ELF-1 (cell line): ENCODE results near the gene C2.

Experiments used
- DNase-seq: peaks from one replicate; pipeline ENCODE4 v3.0.0-alpha.2; 2016; ENCODE audit warnings: low read depth, low spot score

Gene C2

GRCh38 chr6:31927242-31927862 is at the start of gene C2:
Gene C2 (plus strand): TSS chr6:31927717. CDS start chr6:31927753, 36 bp downstream.
- DNase-seq, result no peak

GRCh38 chr6:31878222-31878621 is 49.3 kb upstream of the C2 start:
- no peak for DNase-seq

DNA sequence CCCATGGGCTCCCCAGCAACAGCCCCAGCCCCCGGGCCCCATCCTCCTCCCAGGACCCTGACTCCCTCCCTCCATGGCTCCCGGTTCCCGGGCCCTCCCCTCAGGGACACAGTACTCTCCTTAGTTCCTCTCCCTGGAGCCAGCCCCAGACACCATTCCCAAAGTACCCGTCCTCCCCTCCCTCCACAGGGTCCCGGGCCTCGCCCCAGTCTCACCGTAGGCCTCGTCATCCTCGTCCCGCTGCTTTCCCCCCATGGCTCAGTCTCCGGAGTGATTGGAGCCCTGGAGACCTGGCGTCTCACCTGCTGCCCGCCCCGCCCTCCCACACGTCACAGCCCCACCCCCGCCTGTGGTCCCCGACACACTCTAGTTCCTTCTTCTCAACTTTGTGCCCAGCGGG is 48.8 kb upstream of the C2 start, which contains the start of gene SLC44A4:
Gene SLC44A4, minus strand, starts transcription at position 272 of the 400 bp plus-strand sequence. Its CDS starts 17 bp downstream, at position 255.
- no peak for DNase-seq

- DNase-seq, result no peak
Measured at GRCh38 chr6:31879143-31879542, 48.4 kb upstream of the C2 start.

- no peak for DNase-seq
Measured at GRCh38 chr6:31879901-31880300, 47.6 kb upstream of the C2 start.

GRCh38 chr6:31880616-31881015 is 46.9 kb upstream of the C2 start:
- DNase-seq, result no peak

GRCh38 chr6:31881136-31881859 is 46.2 kb upstream of the C2 start:
- no peak for DNase-seq

DNA sequence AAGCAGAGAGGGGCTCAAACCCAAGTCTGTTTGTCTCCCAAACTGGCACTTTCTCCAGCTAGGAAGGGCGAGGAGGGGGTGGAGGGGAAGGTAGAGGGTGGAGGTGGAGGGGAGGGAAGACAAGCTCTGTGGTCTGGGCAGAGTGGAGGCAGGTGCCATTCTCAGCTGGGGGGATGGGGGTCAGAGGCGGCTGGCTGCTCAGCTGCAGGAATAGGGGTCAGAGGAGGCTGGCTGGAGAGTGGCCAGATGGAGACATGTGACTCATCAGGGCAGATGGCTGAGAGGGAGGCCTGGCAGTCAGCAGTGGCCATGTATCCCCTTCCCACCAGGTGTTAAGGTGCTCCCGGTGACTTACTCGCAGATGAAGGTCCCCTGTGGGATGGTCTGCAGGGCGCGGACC is 45.2 kb upstream of the C2 start:
- no peak for DNase-seq

- DNase-seq, result no peak
Measured at GRCh38 chr6:31883676-31884075, 43.8 kb upstream of the C2 start.

- no peak for DNase-seq
Measured at GRCh38 chr6:31884528-31885035, 42.9 kb upstream of the C2 start.

GRCh38 chr6:31886541-31886991 is 41.0 kb upstream of the C2 start:
- no peak for DNase-seq

GRCh38 chr6:31887173-31888007 is 40.1 kb upstream of the C2 start:
- no peak for DNase-seq

DNA sequence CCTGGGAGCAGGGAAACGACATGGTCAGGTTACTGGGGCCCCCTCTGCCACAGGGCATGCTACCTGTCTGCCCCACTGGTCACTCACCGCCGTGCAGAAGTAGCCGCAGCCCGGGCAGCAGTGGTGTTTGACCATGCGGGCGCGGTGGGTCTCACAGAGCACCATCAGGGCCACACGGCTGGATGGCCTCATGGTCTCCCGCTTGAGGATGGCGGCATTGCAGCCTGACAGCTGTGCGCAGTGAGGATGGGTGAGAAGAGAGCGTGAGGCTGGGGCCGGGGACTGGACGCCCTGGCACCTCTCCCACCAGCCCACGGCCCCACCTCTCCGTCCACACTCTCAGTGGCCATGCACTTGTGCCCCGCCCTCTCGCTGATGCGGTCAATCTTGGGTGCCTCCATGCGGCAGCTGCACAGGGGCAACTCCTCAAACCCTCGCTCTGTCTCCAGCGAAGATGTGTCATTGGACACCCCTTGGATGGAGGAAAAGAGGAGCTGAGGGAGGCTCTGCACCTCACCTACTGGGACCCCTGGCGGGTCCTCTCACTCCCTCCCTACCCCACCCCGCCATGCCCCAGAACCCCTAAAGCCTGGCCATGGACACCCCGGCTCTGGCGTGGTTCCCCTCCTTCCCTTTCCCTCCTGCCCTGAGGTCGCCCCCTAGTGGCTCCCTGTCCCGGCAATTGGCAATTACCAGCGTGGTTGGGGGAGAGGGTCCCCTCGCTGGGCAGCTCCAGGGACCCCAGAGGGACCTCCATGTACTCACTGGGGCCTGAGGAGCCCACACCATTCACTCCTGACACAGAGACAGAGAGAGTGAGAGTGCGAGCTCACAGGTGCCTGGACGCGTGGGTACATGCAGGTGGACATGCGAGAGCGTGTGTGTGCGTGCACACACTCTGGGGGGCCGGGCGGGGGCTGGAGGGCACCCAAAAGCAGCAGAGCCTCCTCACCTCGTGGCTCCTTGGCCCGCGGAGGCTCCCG is 39.0 kb upstream of the C2 start:
- no peak for DNase-seq

DNA sequence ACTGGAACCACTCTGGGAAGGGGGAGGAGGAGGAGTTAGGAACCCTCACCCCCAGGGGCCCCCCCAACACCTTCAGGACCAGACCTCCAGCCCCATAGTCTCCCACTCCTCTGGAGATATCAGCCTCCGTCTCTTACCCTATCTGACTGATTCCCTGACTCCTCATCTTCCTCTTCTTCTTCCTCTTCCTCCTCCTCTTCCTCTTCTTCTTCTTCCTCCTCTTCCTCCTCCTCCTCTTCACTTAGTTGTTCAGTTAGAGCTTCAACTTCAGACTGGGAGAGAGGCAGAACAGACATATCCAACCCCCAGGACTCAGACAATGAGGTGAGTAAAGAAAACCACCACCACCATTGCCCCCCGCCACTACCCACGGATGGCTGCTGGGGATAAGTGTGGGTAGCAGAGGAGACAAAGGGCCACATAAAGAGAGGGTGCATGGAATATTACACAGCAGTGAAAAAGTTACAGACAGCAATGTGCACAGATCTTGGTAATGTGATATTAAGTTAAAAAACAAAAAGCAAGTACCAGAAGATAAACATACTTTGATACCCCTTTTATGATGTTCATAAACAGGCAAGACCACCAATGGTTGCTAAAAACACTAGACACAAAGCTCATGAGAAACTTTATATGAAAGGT is 38.1 kb upstream of the C2 start:
- DNase-seq, result no peak

DNA sequence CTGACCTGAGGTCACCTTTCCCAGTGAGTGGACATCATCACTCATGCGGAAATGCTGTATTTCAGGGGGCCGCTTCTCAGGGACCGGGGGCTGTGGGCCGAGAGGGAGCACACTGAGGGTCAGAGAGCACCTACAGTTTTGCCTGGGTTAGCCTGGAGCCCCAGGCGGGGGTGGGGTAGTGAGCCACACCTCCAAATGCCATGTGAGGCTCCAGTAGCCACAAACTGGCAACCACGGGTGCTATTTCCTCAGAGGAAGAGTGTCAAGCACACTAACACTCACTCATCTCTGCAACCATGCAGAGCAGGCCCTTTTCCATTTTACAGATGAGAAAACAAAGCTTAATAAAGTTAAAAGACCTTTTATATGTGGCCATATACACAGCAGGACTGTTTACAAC is 34.7 kb upstream of the C2 start:
- DNase-seq, result no peak

DNA sequence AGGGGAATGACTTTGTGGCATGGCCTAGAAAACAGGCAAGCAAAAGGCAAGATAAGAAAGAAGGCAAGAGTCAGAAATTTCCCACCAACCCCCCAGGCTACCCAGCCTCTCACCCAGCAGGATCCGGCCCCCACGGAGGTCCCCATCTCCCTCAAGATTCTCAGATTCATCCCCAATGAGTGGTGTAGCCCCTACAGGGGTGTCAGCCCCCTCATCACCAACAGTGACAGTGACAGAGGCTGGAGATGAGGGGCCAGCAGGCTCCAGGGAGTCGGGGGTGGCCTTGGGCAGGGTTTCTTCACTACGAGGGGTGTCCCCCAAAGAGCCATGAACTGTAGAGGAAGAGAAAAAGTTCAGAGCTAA is 31.0 kb upstream of the C2 start:
- no peak for DNase-seq

DNA sequence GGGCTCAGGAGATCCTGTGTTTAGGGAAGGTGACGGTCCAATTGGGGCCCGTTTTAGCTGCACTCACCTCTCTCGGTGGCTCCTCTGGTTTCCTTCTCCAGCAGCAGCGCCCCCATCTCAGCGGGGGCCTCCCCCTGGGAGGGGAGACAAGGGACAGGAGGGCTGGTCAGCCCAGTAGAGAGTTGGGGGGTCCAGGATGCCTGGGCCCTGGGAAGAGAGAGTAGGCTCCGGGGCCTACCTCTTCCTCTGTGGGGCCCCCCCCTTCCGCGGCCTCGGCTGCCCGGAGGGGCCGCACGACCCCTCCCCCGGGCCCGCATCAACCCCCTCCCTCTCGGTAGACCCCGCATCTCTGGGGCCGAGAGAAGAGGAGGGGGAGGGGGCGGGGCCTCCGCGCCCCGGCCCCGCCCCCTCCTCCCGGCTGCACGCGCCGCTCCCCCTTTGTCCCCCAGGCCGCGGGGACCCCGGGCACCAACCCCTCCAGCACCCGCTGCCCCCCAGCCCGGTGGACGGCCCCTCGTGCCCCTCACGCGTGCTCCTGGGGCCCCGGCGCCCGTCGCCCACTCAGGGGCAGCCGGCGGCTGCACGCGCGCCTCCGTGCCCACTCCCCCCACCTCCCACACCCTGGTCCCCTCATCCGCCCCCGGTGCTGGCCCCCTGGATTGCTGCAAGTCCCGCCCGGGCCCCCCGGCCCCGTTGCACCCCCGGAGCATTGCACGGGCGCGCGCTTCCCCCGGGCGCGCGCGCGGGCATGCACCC is 30.5 kb upstream of the C2 start:
- no peak for DNase-seq

DNA sequence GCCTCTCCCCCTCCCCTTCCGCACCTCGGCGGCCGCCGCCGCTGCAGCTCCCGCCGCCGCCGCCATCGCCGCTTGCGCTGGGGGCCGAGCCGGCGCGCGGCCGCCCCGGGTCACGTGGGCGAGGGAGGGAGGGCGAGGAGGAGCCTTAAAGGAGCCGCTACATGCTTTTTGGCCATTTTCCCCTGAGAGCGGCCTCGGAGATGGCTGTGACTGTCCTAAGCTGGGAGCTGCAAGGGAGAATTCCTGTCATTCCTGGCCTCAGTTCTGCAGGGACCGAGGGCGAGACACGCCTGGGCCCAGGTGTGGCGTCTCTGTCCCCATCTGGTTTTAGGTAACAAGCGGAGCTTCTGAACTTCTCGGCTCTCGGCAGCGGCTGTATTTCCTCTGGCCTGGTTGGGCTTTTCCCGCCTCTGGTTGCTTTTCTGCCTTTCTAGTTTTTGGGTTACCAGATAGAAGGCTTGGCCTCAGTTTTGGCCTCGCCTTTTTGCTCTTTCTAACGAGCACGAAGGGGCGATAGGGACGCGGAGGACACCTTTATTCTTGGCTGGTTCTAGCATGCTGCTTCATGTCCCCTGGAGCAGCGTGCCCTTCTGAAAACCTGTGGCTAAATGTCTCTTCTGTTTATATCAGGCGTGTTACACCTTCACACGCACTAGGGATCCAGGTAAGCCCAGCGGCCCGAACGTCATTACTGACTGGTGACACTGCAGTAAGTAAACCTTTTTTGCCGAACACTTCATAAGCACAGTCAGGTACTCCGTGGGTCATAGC is 29.7 kb upstream of the C2 start, which contains the start of gene EHMT2:
Gene EHMT2, minus strand, starts transcription at position 87 of the 771 bp plus-strand sequence. Its CDS starts 21 bp downstream, at position 66.
- DNase-seq, result peak; percentile 89
